HG03097 (cell line): ENCODE measurements around the gene DMBX1.

ENCODE experiments used
- ATAC-seq: cut with Tn5 transposase; IDR thresholded peaks from one replicate; pipeline ENCODE4 v1.9.1; 2021; ENCODE audit not compliant: unreplicated experiment, low FRiP score

Gene DMBX1

GRCh38 chr1:46489638-46490405 lies at the start of gene DMBX1:
DMBX1 (plus strand) TSS chr1:46489836; CDS start chr1:46507011, 17,175 bp downstream.
- ATAC-seq = no peak

- ATAC-seq = no peak
Measured at GRCh38 chr1:46440478-46440877, 49.2 kb upstream of the DMBX1 start.

GRCh38 chr1:46442317-46443161 lies 47.1 kb upstream of the DMBX1 start:
- ATAC-seq = peak; percentile 58

- ATAC-seq = no peak
Measured at GRCh38 chr1:46444466-46444865, 45.2 kb upstream of the DMBX1 start.

GRCh38 chr1:46445773-46446256 lies 43.8 kb upstream of the DMBX1 start:
- no peak for ATAC-seq

GRCh38 chr1:46446646-46447498 lies 42.8 kb upstream of the DMBX1 start:
- ATAC-seq = no peak

- no peak for ATAC-seq
Measured at GRCh38 chr1:46447499-46448108, 42.0 kb upstream of the DMBX1 start.

- no peak for ATAC-seq
Measured at GRCh38 chr1:46448109-46448911, 41.3 kb upstream of the DMBX1 start.

- no peak for ATAC-seq
Measured at GRCh38 chr1:46449223-46450159, 40.1 kb upstream of the DMBX1 start.

GRCh38 chr1:46450160-46450517 lies 39.5 kb upstream of the DMBX1 start:
- ATAC-seq = no peak

GRCh38 chr1:46451948-46452930 lies 37.4 kb upstream of the DMBX1 start:
- no peak for ATAC-seq

GRCh38 chr1:46452931-46453325 lies 36.7 kb upstream of the DMBX1 start:
- ATAC-seq = no peak

GRCh38 chr1:46453449-46453848 lies 36.2 kb upstream of the DMBX1 start:
- ATAC-seq = no peak

- ATAC-seq = no peak
Measured at GRCh38 chr1:46455951-46456350, 33.7 kb upstream of the DMBX1 start.

GRCh38 chr1:46456411-46456963 lies 33.1 kb upstream of the DMBX1 start:
- no peak for ATAC-seq

- no peak for ATAC-seq
Measured at GRCh38 chr1:46457178-46457577, 32.5 kb upstream of the DMBX1 start.

- no peak for ATAC-seq
Measured at GRCh38 chr1:46458190-46458589, 31.4 kb upstream of the DMBX1 start.
